Activated CD8-positive, alpha-beta memory T cell treated with anti-CD3 and anti-CD28 coated beads, Interleukin-2, amount 10 ng/mL, durations not matched to agents 7 days and 5 days (primary cell): ENCODE data around the gene STARD9. TPM values are rescaled to one million over a fixed set of nuclear protein-coding genes. Genes with fewer than 3 reads are reported as not detected.
"Not testable (repeated sequence)": the region's sequence is repeated elsewhere in the genome, so short reads cannot be mapped to it uniquely, and the experiment has no call there.

Experiments used
- ATAC-seq: fragments of 150-1000 bp; cut with Tn5 transposase; one replicate; pipeline ENCODE4 v1.10.0; 2021; ENCODE audit warnings: moderate library complexity
- CTCF ChIA-PET: fragments of 350-600 bp; sonication (Branson Sonifier 250); formaldehyde crosslinking; loops from one replicate; lab custom pipeline; 2021; ENCODE audit warnings: antibody characterized with exemption; lab: Charles Lee
- DNase-seq: peaks from one replicate; pipeline ENCODE4 v3.0.0-alpha.2; 2020
- H3K27ac Mint-ChIP-seq: one replicate; pipeline ENCODE4 v1.8.0; 2021; ENCODE audit warnings: mild to moderate bottlenecking, mixed read lengths
- H3K27me3 Mint-ChIP-seq: one replicate; pipeline ENCODE4 v1.8.0; 2021; ENCODE audit warnings: mixed read lengths
- H3K36me3 Mint-ChIP-seq: one replicate; pipeline ENCODE4 v1.8.0; 2021; ENCODE audit warnings: mild to moderate bottlenecking, mixed read lengths
- H3K4me1 Mint-ChIP-seq: one replicate; pipeline ENCODE4 v1.8.0; 2021; ENCODE audit warnings: mixed read lengths
- H3K4me3 Mint-ChIP-seq: one replicate; pipeline ENCODE4 v1.8.0; 2021; ENCODE audit warnings: mild to moderate bottlenecking, moderate library complexity, mixed read lengths
- H3K9me3 Mint-ChIP-seq: one replicate; pipeline ENCODE4 v1.8.0; 2022; ENCODE audit warnings: low read depth, mixed read lengths
- total RNA-seq, 2 experiments: library from RNA; stranded (reverse); gene quantifications; one replicate each; pipeline ENCODE4 v1.2.3, GENCODE V29; 2021

Gene STARD9
- total RNA-seq, 2 experiments from 2014 or later: 9.6 to 20.8 TPM

- Mint-ChIP-seq H3K27me3 (no peaks in the 10 kb centered on the region), H3K4me1 (no peaks in the 10 kb centered on the region), H3K36me3 (peaks cover 8% of the 10 kb centered on the region), H3K9me3 (no peaks in the 10 kb centered on the region), H3K27ac (no peak overlapping the region), H3K4me3 (no peak overlapping the region)
- DNase-seq: no peak
- ATAC-seq: no peak
- CTCF ChIA-PET: interaction anchor here (0.9 to 1.3 kb wide), 3 partner anchors 9 to 17 kb away, joined by 3 read pairs; no protein-coding TSS in a partner anchor
Measured at GRCh38 chr15:42595626-42596240, 20.3 kb downstream of the STARD9 start.

DNA sequence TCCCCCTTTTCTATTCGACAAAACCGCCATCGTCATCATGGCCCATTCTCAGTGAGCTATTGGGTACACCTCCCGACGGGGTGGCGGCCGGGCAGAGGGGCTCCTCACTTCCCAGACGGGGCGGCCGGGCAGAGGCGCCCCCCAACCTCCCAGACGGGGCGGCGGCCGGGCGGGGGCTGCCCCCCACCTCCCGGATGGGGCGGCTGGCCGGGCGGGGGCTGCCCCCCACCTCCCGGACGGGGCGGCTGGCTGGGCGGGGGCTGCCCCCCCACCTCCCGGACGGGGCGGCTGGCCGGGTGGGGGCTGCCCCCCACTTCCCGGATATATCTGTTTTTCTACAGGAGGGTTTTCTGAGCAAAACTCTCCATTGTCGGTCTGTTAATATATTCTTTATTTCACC lies 25.9 kb downstream of the STARD9 start:
- DNase-seq, H3K4me3 Mint-ChIP-seq, H3K27me3 Mint-ChIP-seq, CTCF ChIA-PET, H3K27ac Mint-ChIP-seq, H3K9me3 Mint-ChIP-seq, ATAC-seq: not testable (repeated sequence)
- peaks cover 25% of the 10 kb centered on the region for H3K36me3 Mint-ChIP-seq
- H3K4me1 Mint-ChIP-seq: peaks cover 33% of the 10 kb centered on the region

DNA sequence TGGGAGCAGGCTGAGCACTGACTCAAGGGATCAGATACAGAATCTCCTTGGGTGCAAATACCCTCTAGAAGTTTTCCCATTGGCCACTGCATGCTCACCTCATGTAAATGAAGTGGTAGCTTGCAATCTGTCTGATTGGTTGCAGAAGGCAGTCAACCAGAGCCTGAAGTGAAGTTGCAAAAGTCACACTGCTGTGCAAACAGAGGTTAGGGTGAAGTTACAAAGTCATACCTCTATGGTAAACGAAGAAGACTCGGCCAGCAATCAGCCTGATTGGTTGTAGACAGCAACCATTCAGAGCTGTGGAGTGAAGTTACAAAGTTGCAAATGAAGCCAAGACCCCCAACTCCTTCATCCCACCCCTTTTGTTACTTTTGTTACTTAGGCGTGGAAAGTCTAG lies 27.1 kb downstream of the STARD9 start:
- CTCF ChIA-PET: interaction anchor here (1.9 kb wide), 1 partner anchor 21 kb away, joined by 5 read pairs; no protein-coding TSS in a partner anchor
- DNase-seq (no peak), ATAC-seq (no peak)
- Mint-ChIP-seq H3K27me3 (no peaks in the 10 kb centered on the region), H3K9me3 (peaks cover 4% of the 10 kb centered on the region), H3K4me3 (no peak overlapping the region), H3K27ac (no peak overlapping the region), H3K4me1 (peaks cover 42% of the 10 kb centered on the region), H3K36me3 (peaks cover 25% of the 10 kb centered on the region)

- CTCF ChIA-PET: no interaction called here
- H3K36me3 Mint-ChIP-seq: peaks cover 30% of the 10 kb centered on the region
Measured at GRCh38 chr15:42603978-42604377, 28.6 kb downstream of the STARD9 start.

GRCh38 chr15:42604894-42605744 lies 29.7 kb downstream of the STARD9 start:
- CTCF ChIA-PET: interaction anchor here (0.9 to 2.2 kb wide), 6 partner anchors 10 to 599 kb away, joined by 3 to 8 read pairs (median 4); partner anchors contain the start of gene STARD9
- H3K4me1 Mint-ChIP-seq: peaks cover 65% of the 10 kb centered on the region
- peaks cover 4% of the 10 kb centered on the region for H3K9me3 Mint-ChIP-seq
- peak overlapping the region; percentile 10 for H3K4me3 Mint-ChIP-seq
- ATAC-seq (peak; percentile 21), DNase-seq (peak; percentile 43)
- H3K36me3 Mint-ChIP-seq: peaks cover 27% of the 10 kb centered on the region
- H3K27ac Mint-ChIP-seq: peak overlapping the region; percentile 87
- H3K27me3 Mint-ChIP-seq: no peaks in the 10 kb centered on the region

More at GRCh38 chr15:42603978-42604377, 28.6 kb downstream of the STARD9 start:
- peak overlapping the region; percentile 67 for H3K27ac Mint-ChIP-seq
- H3K4me1 Mint-ChIP-seq: peaks cover 57% of the 10 kb centered on the region
- H3K27me3 Mint-ChIP-seq: no peaks in the 10 kb centered on the region
- ATAC-seq (no peak), DNase-seq (no peak)
- H3K4me3 Mint-ChIP-seq: no peak overlapping the region
- H3K9me3 Mint-ChIP-seq: peaks cover 4% of the 10 kb centered on the region

GRCh38 chr15:42605796-42606195 lies 30.4 kb downstream of the STARD9 start:
- ATAC-seq (no peak), DNase-seq (no peak)
- CTCF ChIA-PET: interaction anchor here (1.1 to 2.2 kb wide), 5 partner anchors 11 to 30 kb away, joined by 3 to 8 read pairs (median 6); partner anchors contain the start of gene STARD9
- Mint-ChIP-seq H3K27ac (peak overlapping the region; percentile 87), H3K27me3 (no peaks in the 10 kb centered on the region), H3K36me3 (peaks cover 25% of the 10 kb centered on the region), H3K4me3 (peak overlapping the region; percentile 10), H3K9me3 (peaks cover 4% of the 10 kb centered on the region), H3K4me1 (peaks cover 67% of the 10 kb centered on the region)

GRCh38 chr15:42608110-42608531 lies 32.7 kb downstream of the STARD9 start:
- H3K4me3 Mint-ChIP-seq: peak overlapping the region; percentile 56
- peaks cover 61% of the 10 kb centered on the region for H3K4me1 Mint-ChIP-seq
- CTCF ChIA-PET: interaction anchor here (1.0 to 1.6 kb wide), 5 partner anchors 27 to 314 kb away, joined by 3 to 6 read pairs (median 4); no protein-coding TSS in a partner anchor

GRCh38 chr15:42608752-42609488 lies 33.5 kb downstream of the STARD9 start:
- peaks cover 11% of the 10 kb centered on the region for H3K36me3 Mint-ChIP-seq
- peaks cover 57% of the 10 kb centered on the region for H3K4me1 Mint-ChIP-seq
- H3K4me3 Mint-ChIP-seq: peak overlapping the region; percentile 38
- H3K9me3 Mint-ChIP-seq: no peaks in the 10 kb centered on the region
- CTCF ChIA-PET: interaction anchor here (0.7 to 1.5 kb wide), 4 partner anchors 27 to 40 kb away, joined by 3 to 6 read pairs (median 4); no protein-coding TSS in a partner anchor
- ATAC-seq (peak; percentile 46), DNase-seq (peak; percentile 44)
- H3K27ac Mint-ChIP-seq: peak overlapping the region; percentile 91
- H3K27me3 Mint-ChIP-seq: no peaks in the 10 kb centered on the region

More at GRCh38 chr15:42608110-42608531, 32.7 kb downstream of the STARD9 start:
- Mint-ChIP-seq H3K36me3 (peaks cover 14% of the 10 kb centered on the region), H3K27ac (peak overlapping the region; percentile 91), H3K9me3 (no peaks in the 10 kb centered on the region), H3K27me3 (no peaks in the 10 kb centered on the region)
- ATAC-seq: peak; percentile 69
- DNase-seq: peak; percentile 94

GRCh38 chr15:42611532-42611931 lies 36.1 kb downstream of the STARD9 start:
- Mint-ChIP-seq H3K9me3 (no peaks in the 10 kb centered on the region), H3K36me3 (peaks cover 5% of the 10 kb centered on the region), H3K27me3 (no peaks in the 10 kb centered on the region), H3K4me3 (no peak overlapping the region), H3K4me1 (peaks cover 33% of the 10 kb centered on the region), H3K27ac (no peak overlapping the region)
- no peak for ATAC-seq
- no peak for DNase-seq
- CTCF ChIA-PET: no interaction called here

GRCh38 chr15:42612367-42612912 lies 37.0 kb downstream of the STARD9 start:
- H3K27ac Mint-ChIP-seq: no peak overlapping the region
- CTCF ChIA-PET: interaction anchor here (0.6 kb wide), 1 partner anchor 37 kb away, joined by 3 read pairs; no protein-coding TSS in a partner anchor
- peaks cover 25% of the 10 kb centered on the region for H3K4me1 Mint-ChIP-seq
- no peak overlapping the region for H3K4me3 Mint-ChIP-seq
- no peaks in the 10 kb centered on the region for H3K27me3 Mint-ChIP-seq
- no peaks in the 10 kb centered on the region for H3K9me3 Mint-ChIP-seq
- no peak for DNase-seq
- peaks cover 5% of the 10 kb centered on the region for H3K36me3 Mint-ChIP-seq
- ATAC-seq: no peak

DNA sequence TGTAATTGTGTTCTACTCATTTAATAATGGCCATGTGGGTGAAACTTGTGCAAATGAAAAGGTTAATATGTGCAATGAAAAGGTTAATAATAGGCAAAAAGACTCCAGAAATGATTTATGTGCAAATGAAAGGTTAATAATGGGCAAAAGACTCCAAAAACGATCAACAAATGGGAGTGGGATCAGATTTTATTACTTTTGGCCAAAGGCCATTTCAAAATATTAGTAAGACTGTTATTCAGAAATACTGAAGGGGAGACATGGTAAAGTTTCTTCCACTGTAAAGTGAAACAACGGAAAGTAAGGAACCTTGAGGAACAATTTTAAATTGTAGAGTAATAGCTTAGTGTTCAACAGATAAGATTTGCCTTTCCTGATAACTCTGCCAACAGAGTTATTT lies 40.7 kb downstream of the STARD9 start:
- Mint-ChIP-seq H3K36me3 (peaks cover 1% of the 10 kb centered on the region), H3K9me3 (no peaks in the 10 kb centered on the region), H3K4me3 (no peak overlapping the region), H3K4me1 (peaks cover 12% of the 10 kb centered on the region), H3K27ac (no peak overlapping the region), H3K27me3 (no peaks in the 10 kb centered on the region)
- CTCF ChIA-PET: interaction anchor here (1.0 kb wide), 1 partner anchor 17 kb away, joined by 4 read pairs; no protein-coding TSS in a partner anchor
- ATAC-seq (no peak), DNase-seq (no peak)

- no peak overlapping the region for H3K4me3 Mint-ChIP-seq
- no peak for ATAC-seq
- no peaks in the 10 kb centered on the region for H3K9me3 Mint-ChIP-seq
- peaks cover 12% of the 10 kb centered on the region for H3K4me1 Mint-ChIP-seq
- no peaks in the 10 kb centered on the region for H3K27me3 Mint-ChIP-seq
- CTCF ChIA-PET: interaction anchor here (0.5 to 1.2 kb wide), 4 partner anchors 14 to 403 kb away, joined by 3 read pairs; no protein-coding TSS in a partner anchor
- H3K36me3 Mint-ChIP-seq: peaks cover 1% of the 10 kb centered on the region
- DNase-seq: no peak
- peak overlapping the region; percentile 67 for H3K27ac Mint-ChIP-seq
Measured at GRCh38 chr15:42619656-42620371, 44.4 kb downstream of the STARD9 start.
